Spleen (tissue), 11 donors: ENCODE measurements around the gene PTBP3. TPM values are rescaled to one million over a fixed set of nuclear protein-coding genes. Genes with fewer than 3 reads are reported as not detected.
"Not testable (repeated sequence)": the region's sequence is repeated elsewhere in the genome, so short reads cannot be mapped to it uniquely, and the experiment has no call there.

ENCODE experiments used
- DNase-seq: peaks from one replicate; pipeline ENCODE4 v3.0.0-alpha.2; 2020
- H3K27ac ChIP-seq, 8 donors: fragments of 200-600 bp; sonication (generic) in 7 of 8; 1 replicate in 4 of 8; 2 replicates in 4 of 8; pipeline versions ENCODE4 v1.5.0 to v1.8.0; 2016 to 2021; ENCODE audit warnings: inconsistent platforms in 4 of 8, mild to moderate bottlenecking in 4 of 8, moderate library complexity in 1 of 8
- H3K27me3 ChIP-seq, 7 donors: fragments of 200-600 bp; sonication (generic) in 6 of 7; replicated peaks in 1 of 7; 1 replicate in 4 of 7; 2 replicates in 3 of 7; pipeline versions ENCODE4 v1.5.0 to v1.8.0; 2016 to 2021; ENCODE audit warnings: inconsistent platforms in 3 of 7, mild to moderate bottlenecking in 1 of 7
- H3K36me3 ChIP-seq, 6 donors: fragments of 200-600 bp; sonication (generic) in 5 of 6; 1 replicate in 4 of 6; 2 replicates in 2 of 6; pipeline versions ENCODE4 v1.5.0 to v1.8.0; 2016 to 2021; ENCODE audit warnings: inconsistent platforms in 2 of 6
- H3K4me1 ChIP-seq, 6 donors: fragments of 200-600 bp; sonication (generic) in 5 of 6; 1 replicate in 3 of 6; 2 replicates in 3 of 6; pipeline versions ENCODE4 v1.5.0 to v1.8.0; 2016 to 2021; ENCODE audit warnings: inconsistent platforms in 3 of 6
- H3K4me3 ChIP-seq, 8 donors: fragments of 200-600 bp; sonication (generic) in 7 of 8; 1 replicate in 4 of 8; 2 replicates in 4 of 8; pipeline versions ENCODE4 v1.5.0 to v1.8.0; 2016 to 2021; ENCODE audit warnings: inconsistent platforms in 4 of 8, mild to moderate bottlenecking in 4 of 8, moderate library complexity in 2 of 8
- H3K9me3 ChIP-seq, 8 donors: fragments of 200-600 bp; sonication (generic) in 7 of 8; 1 replicate in 4 of 8; 2 replicates in 4 of 8; pipeline versions ENCODE4 v1.5.0 to v1.8.0; 2016 to 2021; ENCODE audit warnings: inconsistent platforms in 4 of 8
- POLR2A ChIP-seq, 3 donors: fragments of 450-650 bp; IDR thresholded peaks; one replicate each; pipeline ENCODE4 v1.5.1; 2017; ENCODE audit warnings: antibody characterized with exemption in 3 of 3, mild to moderate bottlenecking in 1 of 3
- POLR2AphosphoS5 ChIP-seq, 3 donors: sonication (generic); formaldehyde crosslinking; IDR thresholded peaks; one replicate each; pipeline ENCODE4 v1.5.1; 2017; ENCODE audit warnings: antibody characterized with exemption in 3 of 3
- WGBS, 5 donors: extraction: QIAGEN DNeasy Blood & Tissue Kit in 3 of 5; methylation state at CpG; one replicate each; pipeline versions ENCODE4 v1.1.5 to v1.1.7; 2013 to 2018; 5-methylcytosine and 5-hydroxymethylcytosine counted together
- intact Hi-C: fragments of 100-400 bp; cut with DNase I; formaldehyde crosslinking; loops from one replicate; pipeline ENCODE4 v1.15.0; 2023; ENCODE audit warnings: low total_unique reads
- polyA plus RNA-seq, 3 donors: library from polyadenylated mRNA; stranded (reverse); fragments of 200-250 nt; gene quantifications; one replicate each; pipeline ENCODE4 v1.2.1, GENCODE V29; 2013
- total RNA-seq, 7 donors: library from RNA; depleted of rRNA in 3 of 7; stranded (reverse); fragments of >200 nt in 3 of 7; fragmentation: NEBNext Ultra II Directional in 4 of 7; extraction: Animal tissue kit (Norgen Biotek cat#: 25700) in 4 of 7; gene quantifications; one replicate each; pipeline versions ENCODE4 v1.1.0 to v1.2.1, GENCODE V29; 2016 to 2021
- TF ChIP-seq, protein P1 (sequence below), 11 experiments: fragments of 200-600 bp in 7 of 11; fragments of 450-650 bp in 4 of 11; sonication (generic) in 4 of 11; IDR thresholded peaks in 8 of 11; conservative IDR thresholded peaks in 3 of 11; 1 replicate in 7 of 11; 2 replicates in 4 of 11; pipeline versions ENCODE4 v1.4.0 to v1.8.0; 2016 to 2021; ENCODE audit warnings: antibody characterized with exemption in 11 of 11, inconsistent platforms in 4 of 11, mild to moderate bottlenecking in 1 of 11
- donor health status: healthy with polysubstance abuse.
- donor health status: DM: no; HTN: no; CAD: no; lungs with moderate emphysema.
- donor health status: DM: no; HTN: no; CAD: no.
- donor health status: Bipolar disorder and iron deficiency.
- donor health status: healthy.
- donor health status: DM: no; HTN: no; CAD: no.
- donor health status: DM: yes; HTN: yes; CAD: no.

The PTBP3 gene
- total and polyA plus RNA-seq, 10 donors = 10.6 to 107 (median 85.6) TPM

DNA sequence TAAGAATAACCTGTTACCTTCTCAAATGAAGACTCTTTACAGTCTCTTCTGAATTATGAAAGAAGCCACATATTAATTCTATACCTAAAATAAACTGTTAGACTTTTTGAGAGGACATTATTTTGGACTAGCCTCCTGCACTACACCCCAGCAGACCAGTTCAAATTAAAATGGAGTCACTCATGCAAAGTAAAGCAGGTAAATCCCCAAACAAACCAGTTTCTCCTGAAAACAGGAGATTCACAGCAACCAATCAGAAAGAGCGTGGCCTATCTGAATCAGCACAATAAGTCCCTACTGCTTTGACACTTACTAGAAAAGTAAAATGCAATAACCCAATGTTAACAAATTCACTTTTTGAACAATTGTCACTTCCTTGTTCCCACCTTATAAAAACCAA is 58.8 kb downstream of the PTBP3 start:
- no peak for DNase-seq
- no peak for TF ChIP-seq POLR2AphosphoS5 (IDR thresholded peaks at IDR 0.05)
- TF ChIP-seq, protein P1, sequence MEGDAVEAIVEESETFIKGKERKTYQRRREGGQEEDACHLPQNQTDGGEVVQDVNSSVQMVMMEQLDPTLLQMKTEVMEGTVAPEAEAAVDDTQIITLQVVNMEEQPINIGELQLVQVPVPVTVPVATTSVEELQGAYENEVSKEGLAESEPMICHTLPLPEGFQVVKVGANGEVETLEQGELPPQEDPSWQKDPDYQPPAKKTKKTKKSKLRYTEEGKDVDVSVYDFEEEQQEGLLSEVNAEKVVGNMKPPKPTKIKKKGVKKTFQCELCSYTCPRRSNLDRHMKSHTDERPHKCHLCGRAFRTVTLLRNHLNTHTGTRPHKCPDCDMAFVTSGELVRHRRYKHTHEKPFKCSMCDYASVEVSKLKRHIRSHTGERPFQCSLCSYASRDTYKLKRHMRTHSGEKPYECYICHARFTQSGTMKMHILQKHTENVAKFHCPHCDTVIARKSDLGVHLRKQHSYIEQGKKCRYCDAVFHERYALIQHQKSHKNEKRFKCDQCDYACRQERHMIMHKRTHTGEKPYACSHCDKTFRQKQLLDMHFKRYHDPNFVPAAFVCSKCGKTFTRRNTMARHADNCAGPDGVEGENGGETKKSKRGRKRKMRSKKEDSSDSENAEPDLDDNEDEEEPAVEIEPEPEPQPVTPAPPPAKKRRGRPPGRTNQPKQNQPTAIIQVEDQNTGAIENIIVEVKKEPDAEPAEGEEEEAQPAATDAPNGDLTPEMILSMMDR (IDR thresholded peaks at IDR 0.05 in 8 of 11, conservative IDR thresholded peaks at IDR 0.05 in 3 of 11) = no peak
- TF ChIP-seq POLR2A (IDR thresholded peaks at IDR 0.05) = no peak
- peaks cover 0 to 66% (median 6%) of the 10 kb centered on the region in 6 donors for H3K4me1 ChIP-seq
- H3K36me3 ChIP-seq = peaks cover 0 to 34% (median 3%) of the 10 kb centered on the region in 6 donors
- intact Hi-C loops = no loop called here
- 86 to 100% (median 93%) methylated on average over 1 of the region's 1 CpG for WGBS, 5 donors
- H3K9me3 ChIP-seq = no peaks in the 10 kb centered on the region
- no peak overlapping the region for H3K4me3 ChIP-seq
- no peak overlapping the region for H3K27ac ChIP-seq
- H3K27me3 ChIP-seq = no peaks in the 10 kb centered on the region

DNA sequence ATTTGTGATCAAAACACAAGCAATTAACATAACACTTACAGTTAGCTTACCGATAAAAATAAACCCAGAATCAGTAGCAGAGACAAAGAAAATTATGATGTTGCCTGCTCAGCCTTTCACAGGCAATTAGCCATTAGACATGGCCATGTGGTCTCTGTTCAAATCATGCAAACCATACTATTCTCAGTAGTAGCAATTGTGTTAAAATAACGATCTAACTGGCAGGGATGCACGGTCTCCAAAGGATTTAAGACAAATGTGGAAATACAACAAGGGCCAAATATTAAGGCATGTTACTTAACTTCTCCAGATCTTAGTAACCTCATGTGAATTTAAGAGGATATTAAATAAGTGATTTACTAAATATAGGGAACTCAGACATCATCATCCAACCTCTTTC is 59.5 kb downstream of the PTBP3 start:
- TF ChIP-seq POLR2A (IDR thresholded peaks at IDR 0.05) = no peak
- TF ChIP-seq, protein P1 (IDR thresholded peaks at IDR 0.05 in 8 of 11, conservative IDR thresholded peaks at IDR 0.05 in 3 of 11) = no peak
- no peak for TF ChIP-seq POLR2AphosphoS5 (IDR thresholded peaks at IDR 0.05)
- Histone ChIP-seq H3K4me1 (peaks cover 0 to 70% (median 6%) of the 10 kb centered on the region in 6 donors), H3K27me3 (no peaks in the 10 kb centered on the region), H3K9me3 (no peaks in the 10 kb centered on the region), H3K4me3 (no peak overlapping the region), H3K36me3 (peaks cover 0 to 34% (median 3%) of the 10 kb centered on the region in 6 donors), H3K27ac (no peak overlapping the region)
- no peak for DNase-seq
- WGBS, 5 donors = 66 to 89% (median 79%) methylated on average over 3 of the region's 3 CpGs
- intact Hi-C loops = no loop called here

DNA sequence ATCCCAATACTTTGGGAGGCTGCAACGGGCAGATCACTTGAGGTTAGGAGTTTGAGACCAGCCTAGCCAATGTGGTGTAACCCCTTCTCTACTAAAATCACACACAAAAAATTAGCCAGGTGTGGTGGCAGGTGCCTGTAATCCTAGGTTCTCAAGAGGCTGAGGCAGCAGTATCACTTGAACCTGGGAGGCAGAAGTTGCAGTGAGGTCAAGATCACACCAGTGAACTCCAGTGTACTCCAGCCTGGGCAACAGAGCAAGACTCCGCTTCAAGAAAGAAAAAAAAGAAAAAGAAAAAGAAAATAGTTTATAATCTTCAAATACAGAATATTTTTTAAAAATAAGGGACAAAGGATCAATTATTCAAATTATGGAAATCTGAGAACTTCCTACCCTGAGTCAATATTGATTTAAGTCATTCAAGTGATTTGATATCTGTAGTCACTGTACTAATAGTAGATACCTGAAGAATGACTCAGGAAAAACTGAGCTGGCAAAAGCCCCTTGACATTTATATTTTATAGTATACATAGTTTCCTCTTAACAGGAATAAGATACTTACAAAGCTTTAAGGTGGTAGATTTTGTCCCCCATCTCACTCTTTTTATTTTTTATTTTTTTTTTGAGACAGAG is 61.8 kb downstream of the PTBP3 start:
- Histone ChIP-seq H3K4me1 (peaks cover 0 to 53% (median 2%) of the 10 kb centered on the region in 6 donors), H3K4me3 (no peak overlapping the region), H3K36me3 (peaks cover 0 to 52% (median 13%) of the 10 kb centered on the region in 6 donors), H3K27me3 (no peaks in the 10 kb centered on the region), H3K27ac (no peak overlapping the region), H3K9me3 (no peaks in the 10 kb centered on the region)
- intact Hi-C loops = no loop called here
- WGBS, 5 donors = 93 to 100% (median 98%) methylated on average over 2 of the region's 2 CpGs
- no peak for TF ChIP-seq POLR2A (IDR thresholded peaks at IDR 0.05)
- no peak for TF ChIP-seq POLR2AphosphoS5 (IDR thresholded peaks at IDR 0.05)
- TF ChIP-seq, protein P1 (IDR thresholded peaks at IDR 0.05 in 8 of 11, conservative IDR thresholded peaks at IDR 0.05 in 3 of 11) = no peak
- DNase-seq = no peak

DNA sequence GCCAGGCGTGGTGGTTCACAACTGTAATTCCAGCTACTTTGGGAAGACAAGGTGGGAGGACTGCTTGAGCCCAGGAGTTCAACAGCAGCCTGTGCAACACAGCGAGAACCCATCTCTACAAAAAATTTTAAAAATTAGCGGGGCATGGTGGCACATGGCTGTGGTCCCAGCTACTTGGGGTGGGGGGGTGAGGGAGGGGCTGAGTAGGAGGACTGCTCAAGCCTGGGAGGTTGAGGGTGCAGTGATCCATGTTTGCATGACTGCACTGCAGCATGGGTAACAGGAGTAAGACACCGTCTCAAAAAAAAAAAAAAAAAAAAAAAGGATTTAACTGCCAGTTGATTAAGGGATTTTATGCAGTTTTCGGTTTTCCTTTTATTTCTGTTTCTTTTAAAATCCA is 65.0 kb downstream of the PTBP3 start:
- 86 to 99% (median 95%) methylated on average over 5 of the region's 5 CpGs for WGBS, 5 donors
- intact Hi-C loops = no loop called here
- no peak overlapping the region for H3K4me3 ChIP-seq
- TF ChIP-seq POLR2AphosphoS5 (IDR thresholded peaks at IDR 0.05) (no peak), POLR2A (IDR thresholded peaks at IDR 0.05) (no peak)
- TF ChIP-seq, protein P1 (IDR thresholded peaks at IDR 0.05 in 8 of 11, conservative IDR thresholded peaks at IDR 0.05 in 3 of 11) = no peak
- no peaks in the 10 kb centered on the region for H3K9me3 ChIP-seq
- no peak for DNase-seq
- no peaks in the 10 kb centered on the region for H3K27me3 ChIP-seq
- peaks cover 0 to 21% (median 0%) of the 10 kb centered on the region in 6 donors for H3K4me1 ChIP-seq
- no peak overlapping the region for H3K27ac ChIP-seq
- H3K36me3 ChIP-seq = peaks cover 0 to 62% (median 13%) of the 10 kb centered on the region in 6 donors

DNA sequence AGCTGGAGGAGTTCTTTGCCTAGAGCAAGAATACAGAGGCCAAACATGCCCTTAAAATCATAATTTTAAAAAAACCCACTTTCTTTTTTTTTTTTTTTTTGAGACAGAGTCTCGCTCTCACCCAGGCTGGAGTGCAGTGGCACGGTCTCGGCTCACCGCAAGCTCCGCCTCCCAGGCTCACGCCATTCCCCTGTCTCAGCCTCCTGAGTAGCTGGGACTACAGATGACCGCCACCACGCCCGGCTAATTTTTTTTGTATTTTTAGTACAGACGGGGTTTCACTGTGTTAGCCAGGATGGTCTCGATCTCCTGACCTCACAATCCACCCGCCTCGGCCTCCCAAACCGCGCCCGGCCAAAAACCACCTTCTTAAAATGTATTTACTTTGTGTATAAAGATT is 66.3 kb downstream of the PTBP3 start:
- H3K27me3 ChIP-seq, H3K4me3 ChIP-seq, H3K9me3 ChIP-seq, DNase-seq, H3K27ac ChIP-seq, intact Hi-C loops: not testable (repeated sequence)
- WGBS, 5 donors = 94 to 98% (median 97%) methylated on average over 16 of the region's 16 CpGs
- Histone ChIP-seq H3K36me3 (peaks cover 0 to 67% (median 15%) of the 10 kb centered on the region in 6 donors), H3K4me1 (peaks cover 0 to 11% (median 0%) of the 10 kb centered on the region in 6 donors)
